WI38 (cell line): ENCODE measurements around the gene IL36B.

Experiments used
- H3K4me3 ChIP-seq: 2 replicates; pipeline ENCODE4 v1.5.1; 2011; ENCODE audit warnings: low read depth, mild to moderate bottlenecking, control low read depth, low read length
- CTCF ChIP-seq: IDR thresholded peaks from 2 replicates; pipeline ENCODE4 v1.5.1; 2012; ENCODE audit warnings: low read depth, mild to moderate bottlenecking, control low read depth, low read length

Gene IL36B

DNA sequence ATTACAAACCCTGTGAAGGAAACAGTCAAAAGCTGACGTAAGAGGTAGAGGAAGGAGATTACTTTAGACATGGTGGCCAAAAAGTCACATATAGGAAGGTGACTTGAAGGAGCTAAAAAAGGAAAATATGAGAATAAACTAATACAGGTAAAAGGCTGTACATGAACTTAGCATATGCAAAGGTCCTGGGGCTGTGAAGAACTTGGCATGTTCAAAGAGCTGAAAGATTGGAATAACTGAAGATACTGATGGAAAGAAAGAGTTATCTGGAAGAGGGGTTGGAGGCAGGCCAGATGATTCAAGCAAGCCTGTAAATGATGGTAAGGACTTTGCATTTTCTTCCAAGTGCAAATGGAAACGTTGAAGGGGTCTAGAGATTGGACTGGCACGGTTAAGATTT, 34.2 kb downstream of the IL36B start:
- no peak for TF ChIP-seq CTCF
- no peak overlapping the region for H3K4me3 ChIP-seq

GRCh38 chr2:113015655-113016054, 37.0 kb downstream of the IL36B start:
- TF ChIP-seq CTCF: no peak
- H3K4me3 ChIP-seq: no peak overlapping the region

- H3K4me3 ChIP-seq: no peak overlapping the region
- TF ChIP-seq CTCF: no peak
These were observed 37.6 kb downstream of the IL36B start for GRCh38 chr2:113015042-113015441.

DNA sequence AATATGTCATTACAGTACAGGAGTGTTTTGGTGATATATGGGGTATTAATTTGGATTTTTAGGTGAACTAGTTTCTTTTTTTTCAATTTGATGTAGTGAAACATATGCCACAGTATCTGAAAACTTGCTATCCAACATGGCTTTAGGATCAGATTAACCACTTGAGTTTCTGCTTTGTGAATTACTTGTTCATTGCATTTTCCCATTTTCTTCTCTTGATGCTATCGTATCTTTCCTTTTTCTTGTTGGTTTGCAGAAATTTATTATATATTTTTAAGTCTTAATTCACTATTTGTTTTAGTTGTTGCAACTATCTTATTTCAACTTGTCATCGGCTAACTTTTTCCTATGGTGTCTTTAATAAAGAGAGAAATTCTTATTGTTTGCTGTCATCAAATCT, 38.6 kb downstream of the IL36B start:
- TF ChIP-seq CTCF: no peak
- H3K4me3 ChIP-seq: no peak overlapping the region

- no peak overlapping the region for H3K4me3 ChIP-seq
- no peak for TF ChIP-seq CTCF
These were observed 39.4 kb downstream of the IL36B start for GRCh38 chr2:113013336-113013661.

DNA sequence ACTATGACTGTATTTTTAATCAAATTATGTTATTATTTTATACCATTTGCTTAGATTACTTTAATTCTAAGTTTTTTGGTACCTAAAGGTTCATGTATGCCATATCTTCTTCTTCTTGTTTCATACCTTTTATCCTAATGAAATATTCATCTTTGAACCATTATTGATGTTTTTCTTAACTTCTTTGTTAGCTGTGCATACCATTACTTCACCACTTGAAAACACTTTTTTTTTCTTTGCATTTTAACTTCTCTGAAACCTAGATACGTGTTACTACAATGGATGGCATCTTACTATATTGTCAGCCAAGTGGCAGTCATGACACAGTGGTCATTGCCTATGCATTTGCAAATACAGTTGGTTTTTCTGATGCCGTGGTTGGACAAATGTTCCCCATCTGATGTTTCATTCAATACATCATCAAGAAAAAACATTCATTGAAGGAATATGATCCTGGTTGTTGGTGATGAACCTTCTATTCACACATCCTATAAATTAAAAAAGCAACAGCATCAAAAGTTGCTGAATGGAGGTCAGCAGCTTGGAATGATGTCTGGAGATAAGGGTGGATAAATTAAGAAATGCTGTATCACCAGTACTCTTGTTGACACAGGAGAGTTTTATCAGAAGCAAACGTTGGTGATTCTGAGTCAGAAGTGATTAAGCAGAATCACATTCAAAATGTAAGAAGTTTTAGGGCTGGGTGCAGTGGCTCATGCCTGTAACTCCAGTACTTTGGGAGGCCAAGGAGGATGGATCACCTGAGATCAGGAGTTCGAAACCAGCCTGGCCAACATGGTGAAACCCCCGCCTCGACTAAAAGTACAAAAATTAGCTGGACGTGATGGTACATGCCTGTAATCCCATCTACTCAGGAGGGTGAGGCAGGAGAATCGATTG, 40.0 kb downstream of the IL36B start:
- TF ChIP-seq CTCF: no peak

DNA sequence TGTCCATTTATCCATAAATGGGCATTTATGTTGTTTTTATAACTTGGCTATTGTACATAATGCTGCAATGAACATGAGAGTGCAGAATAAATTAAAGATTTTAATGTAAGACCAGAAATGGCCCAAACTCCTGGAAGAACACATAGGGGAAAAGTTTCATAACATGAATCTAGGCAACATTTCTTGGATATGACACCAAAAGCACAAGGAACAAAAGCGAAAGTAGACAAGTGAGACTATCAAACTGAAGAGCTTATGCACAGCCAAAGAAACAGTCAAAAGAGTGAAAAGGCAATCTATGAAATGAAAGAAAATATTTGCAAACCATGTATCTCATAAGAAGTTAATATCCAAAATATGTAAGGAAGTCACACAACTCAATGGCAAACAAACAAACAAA, 41.6 kb downstream of the IL36B start:
- no peak for TF ChIP-seq CTCF
- no peak overlapping the region for H3K4me3 ChIP-seq

More for the DNA sequence above, 40.0 kb downstream of the IL36B start:
- H3K4me3 ChIP-seq: no peak overlapping the region
